ENCODE results near the gene SENP2.

DNA sequence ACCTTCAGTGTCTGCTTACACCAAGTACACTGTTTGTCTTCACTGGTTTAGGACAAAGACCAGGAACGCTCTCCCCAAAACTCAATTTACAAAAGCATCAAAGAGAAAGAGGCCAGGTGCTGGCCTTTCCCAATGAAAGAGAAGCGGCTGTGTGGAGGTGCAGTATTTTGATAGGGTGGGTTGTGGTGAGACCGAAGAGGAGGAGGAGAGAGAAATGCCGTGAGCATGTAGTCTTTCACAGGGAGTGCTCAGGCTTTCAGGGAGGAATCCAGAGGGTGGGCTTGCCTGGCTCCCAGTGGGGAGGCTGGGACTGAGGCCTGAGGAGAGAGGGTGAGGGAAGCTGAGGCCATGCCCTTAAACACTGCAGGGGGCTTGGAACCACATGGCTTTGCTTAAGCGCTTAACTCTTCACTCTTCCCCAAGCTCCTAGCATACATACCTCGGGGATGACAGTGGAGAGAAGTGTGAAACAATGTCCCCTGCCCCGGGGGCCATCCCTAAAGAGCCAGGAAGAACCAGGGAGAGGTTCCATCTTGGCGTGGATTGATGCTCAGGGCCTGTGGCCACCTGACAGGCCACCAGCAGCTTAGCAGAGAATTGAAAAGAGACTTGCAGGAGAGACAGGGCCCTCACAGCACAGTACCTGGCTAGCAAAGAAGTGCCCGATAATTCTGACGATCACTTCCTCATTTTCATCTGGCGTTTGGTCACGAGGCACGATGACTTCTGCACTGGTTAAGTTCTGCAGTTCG is 60.5 kb downstream of the SENP2 start:
- no peak for TF ChIP-seq CTCF (conservative IDR thresholded peaks at IDR 0.05 in 1 of 2, IDR thresholded peaks at IDR 0.05 in 1 of 2; ENCODE audit: extremely low read depth in 1 of 2, insufficient read depth in 1 of 2, low read depth in 1 of 2, low read length in 2 of 2)
- no peak for TF ChIP-seq EZH2 (IDR thresholded peaks at IDR 0.05; ENCODE audit: borderline replicate concordance, low read length)

All from mammary epithelial cell (primary cell).